Karpas-422 (cell line): ENCODE measurements around the gene CC2D1A. TPM values are rescaled to one million over a fixed set of nuclear protein-coding genes. Genes with fewer than 3 reads are reported as not detected.

ENCODE experiments used
- DNase-seq: peaks from one replicate; pipeline ENCODE4 v3.0.0-alpha.2; 2015
- H2AFZ ChIP-seq: fragments of 200-600 bp; sonication (generic); 2 replicates; pipeline ENCODE4 v1.6.1; 2014; ENCODE audit warnings: antibody characterized with exemption, low read length, mixed read lengths
- H3K27ac ChIP-seq: fragments of 200-600 bp; sonication (generic); 2 replicates; pipeline ENCODE4 v1.5.1; 2014; ENCODE audit warnings: mild to moderate bottlenecking, low read length, moderate library complexity
- H3K27me3 ChIP-seq: fragments of 200-600 bp; sonication (generic); 2 replicates; pipeline ENCODE4 v1.6.1; 2014; ENCODE audit warnings: low read length, mixed read lengths
- H3K36me3 ChIP-seq: fragments of 200-600 bp; sonication (generic); 2 replicates; pipeline ENCODE4 v1.6.1; 2014; ENCODE audit warnings: low read length, mixed read lengths; ENCODE audit not compliant: insufficient read depth
- H3K4me1 ChIP-seq: fragments of 200-600 bp; sonication (generic); 2 replicates; pipeline ENCODE4 v1.6.1; 2014; ENCODE audit warnings: mild to moderate bottlenecking, low read length, mixed read lengths
- H3K4me2 ChIP-seq: fragments of 200-600 bp; sonication (generic); 2 replicates; pipeline ENCODE4 v1.6.1; 2014; ENCODE audit warnings: low read length, low read depth, mild to moderate bottlenecking; ENCODE audit not compliant: poor library complexity, severe bottlenecking
- H3K4me3 ChIP-seq: fragments of 200-600 bp; sonication (generic); 2 replicates; pipeline ENCODE4 v1.5.1; 2014; ENCODE audit warnings: mild to moderate bottlenecking, antibody characterized with exemption, low read length, mixed read lengths
- H3K79me2 ChIP-seq: fragments of 200-600 bp; sonication (generic); 2 replicates; pipeline ENCODE4 v1.6.1; 2014; ENCODE audit warnings: mild to moderate bottlenecking, low read length, mixed read lengths
- H3K9ac ChIP-seq: fragments of 200-600 bp; sonication (generic); 2 replicates; pipeline ENCODE4 v1.6.0; 2014; ENCODE audit warnings: low read length
- H3K9me2 ChIP-seq: fragments of 200-600 bp; sonication (generic), shearing (Covaris generic); replicated peaks from 2 replicates; pipeline ENCODE4 v1.6.0; 2014; ENCODE audit warnings: mild to moderate bottlenecking, low read length, moderate library complexity; ENCODE audit not compliant: insufficient read depth
- H3K9me3 ChIP-seq: fragments of 300-700, 200-600 bp; sonication (generic); 2 replicates; pipeline ENCODE4 v1.6.1; 2014; ENCODE audit warnings: low read length, mixed read lengths
- H4K20me1 ChIP-seq: fragments of 200-600 bp; sonication (generic); 2 replicates; pipeline ENCODE4 v1.6.1; 2014; ENCODE audit warnings: mild to moderate bottlenecking, antibody characterized with exemption, low read length, low read depth; ENCODE audit not compliant: insufficient read depth
- total RNA-seq: library from RNA; depleted of rRNA; stranded (reverse); fragments of >200 nt; shearing (Covaris generic); gene quantifications from 2 replicates; pipeline ENCODE4 v1.2.3, GENCODE V29; 2014; ENCODE audit warnings: low replicate concordance

Gene CC2D1A
- total RNA-seq, 1 experiment from 2014 or later: 9.9 TPM

- Histone ChIP-seq H3K79me2 (peaks cover 21% of the 10 kb centered on the region), H3K9ac (no peak overlapping the region), H3K36me3 (peaks cover 13% of the 10 kb centered on the region; the same call in 1 of the 2 replicates), H3K9me2 (no peaks in the 10 kb centered on the region), H4K20me1 (peaks cover 6% of the 10 kb centered on the region), H3K9me3 (no peaks in the 10 kb centered on the region), H3K27me3 (no peaks in the 10 kb centered on the region), H2AFZ (no peak overlapping the region), H3K4me2 (no peak overlapping the region), H3K27ac (no peak overlapping the region), H3K4me3 (no peak overlapping the region), H3K4me1 (peaks cover 16% of the 10 kb centered on the region)
- DNase-seq: no peak
Measured at GRCh38 chr19:13954185-13954584, 48.2 kb downstream of the CC2D1A start.

GRCh38 chr19:13955662-13956364 lies 49.8 kb downstream of the CC2D1A start:
- Histone ChIP-seq H2AFZ (no peak overlapping the region), H3K4me2 (no peak overlapping the region)

GRCh38 chr19:13956365-13956744 lies 50.4 kb downstream of the CC2D1A start:
- no peak overlapping the region for H3K27ac ChIP-seq
- H3K79me2 ChIP-seq: peaks cover 21% of the 10 kb centered on the region
- H3K4me3 ChIP-seq: no peak overlapping the region
- H3K9ac ChIP-seq: no peak overlapping the region
- no peak overlapping the region for H2AFZ ChIP-seq
- H4K20me1 ChIP-seq: peaks cover 6% of the 10 kb centered on the region
- H3K9me3 ChIP-seq: no peaks in the 10 kb centered on the region
- no peak overlapping the region for H3K4me2 ChIP-seq
- no peaks in the 10 kb centered on the region for H3K27me3 ChIP-seq
- no peak for DNase-seq
- H3K9me2 ChIP-seq: no peaks in the 10 kb centered on the region
- peaks cover 16% of the 10 kb centered on the region for H3K4me1 ChIP-seq
- H3K36me3 ChIP-seq: peaks cover 16% of the 10 kb centered on the region; the same call in 1 of the 2 replicates

More at GRCh38 chr19:13955662-13956364, 49.8 kb downstream of the CC2D1A start:
- Histone ChIP-seq H3K9ac (no peak overlapping the region), H3K36me3 (peaks cover 16% of the 10 kb centered on the region; the same call in 1 of the 2 replicates), H4K20me1 (peaks cover 6% of the 10 kb centered on the region), H3K4me3 (no peak overlapping the region), H3K9me3 (no peaks in the 10 kb centered on the region), H3K9me2 (no peaks in the 10 kb centered on the region), H3K79me2 (peaks cover 21% of the 10 kb centered on the region), H3K4me1 (peaks cover 16% of the 10 kb centered on the region), H3K27ac (no peak overlapping the region), H3K27me3 (no peaks in the 10 kb centered on the region)
- no peak for DNase-seq

- Histone ChIP-seq H3K4me1 (peaks cover 10% of the 10 kb centered on the region), H3K27me3 (no peaks in the 10 kb centered on the region), H3K79me2 (peaks cover 21% of the 10 kb centered on the region), H3K36me3 (peaks cover 16% of the 10 kb centered on the region; the same call in 1 of the 2 replicates), H3K9ac (no peak overlapping the region), H3K4me2 (no peak overlapping the region), H3K9me3 (no peaks in the 10 kb centered on the region), H3K9me2 (no peaks in the 10 kb centered on the region), H3K4me3 (no peak overlapping the region), H3K27ac (no peak overlapping the region), H4K20me1 (peaks cover 6% of the 10 kb centered on the region), H2AFZ (no peak overlapping the region)
- DNase-seq: no peak
Measured at GRCh38 chr19:13957051-13957450, 51.0 kb downstream of the CC2D1A start.

- peaks cover 4% of the 10 kb centered on the region for H4K20me1 ChIP-seq
- no peak overlapping the region for H3K9ac ChIP-seq
- no peaks in the 10 kb centered on the region for H3K27me3 ChIP-seq
- DNase-seq: no peak
- H3K4me3 ChIP-seq: no peak overlapping the region
- no peak overlapping the region for H2AFZ ChIP-seq
- H3K4me1 ChIP-seq: peaks cover 8% of the 10 kb centered on the region
- H3K36me3 ChIP-seq: peaks cover 16% of the 10 kb centered on the region; the same call in 1 of the 2 replicates
- peaks cover 17% of the 10 kb centered on the region for H3K79me2 ChIP-seq
- H3K27ac ChIP-seq: no peak overlapping the region
- H3K9me3 ChIP-seq: no peaks in the 10 kb centered on the region
- no peaks in the 10 kb centered on the region for H3K9me2 ChIP-seq
- H3K4me2 ChIP-seq: no peak overlapping the region
Measured at GRCh38 chr19:13958043-13958442, 52.0 kb downstream of the CC2D1A start.

- no peak overlapping the region for H3K27ac ChIP-seq
- no peak overlapping the region for H3K4me3 ChIP-seq
- H4K20me1 ChIP-seq: no peaks in the 10 kb centered on the region
- no peak for DNase-seq
- H3K9ac ChIP-seq: no peak overlapping the region
- H3K27me3 ChIP-seq: no peaks in the 10 kb centered on the region
- H3K9me3 ChIP-seq: no peaks in the 10 kb centered on the region
- peaks cover 16% of the 10 kb centered on the region; the same call in 1 of the 2 replicates for H3K36me3 ChIP-seq
- no peaks in the 10 kb centered on the region for H3K4me1 ChIP-seq
- H3K4me2 ChIP-seq: no peak overlapping the region
- H3K79me2 ChIP-seq: peaks cover 4% of the 10 kb centered on the region; the same call in 1 of the 2 replicates
- no peak overlapping the region for H2AFZ ChIP-seq
- H3K9me2 ChIP-seq: no peaks in the 10 kb centered on the region
Measured at GRCh38 chr19:13959141-13959961, 53.4 kb downstream of the CC2D1A start.

GRCh38 chr19:13959962-13960862 lies 54.2 kb downstream of the CC2D1A start:
- Histone ChIP-seq H3K36me3 (peaks cover 16% of the 10 kb centered on the region; the same call in 1 of the 2 replicates), H3K27ac (no peak overlapping the region), H2AFZ (no peak overlapping the region), H3K4me3 (no peak overlapping the region), H3K27me3 (no peaks in the 10 kb centered on the region), H4K20me1 (no peaks in the 10 kb centered on the region), H3K4me2 (no peak overlapping the region), H3K9me3 (no peaks in the 10 kb centered on the region), H3K79me2 (no peaks in the 10 kb centered on the region), H3K9me2 (no peaks in the 10 kb centered on the region), H3K4me1 (no peaks in the 10 kb centered on the region), H3K9ac (no peak overlapping the region)
- DNase-seq: peak; percentile 53
